ENCODE results near the gene LMAN1L. TPM values are rescaled to one million over a fixed set of nuclear protein-coding genes. Genes with fewer than 3 reads are reported as not detected.

The LMAN1L gene
- total and polyA plus RNA-seq, 4 donors: 0.08 TPM; not detected in 3

DNA sequence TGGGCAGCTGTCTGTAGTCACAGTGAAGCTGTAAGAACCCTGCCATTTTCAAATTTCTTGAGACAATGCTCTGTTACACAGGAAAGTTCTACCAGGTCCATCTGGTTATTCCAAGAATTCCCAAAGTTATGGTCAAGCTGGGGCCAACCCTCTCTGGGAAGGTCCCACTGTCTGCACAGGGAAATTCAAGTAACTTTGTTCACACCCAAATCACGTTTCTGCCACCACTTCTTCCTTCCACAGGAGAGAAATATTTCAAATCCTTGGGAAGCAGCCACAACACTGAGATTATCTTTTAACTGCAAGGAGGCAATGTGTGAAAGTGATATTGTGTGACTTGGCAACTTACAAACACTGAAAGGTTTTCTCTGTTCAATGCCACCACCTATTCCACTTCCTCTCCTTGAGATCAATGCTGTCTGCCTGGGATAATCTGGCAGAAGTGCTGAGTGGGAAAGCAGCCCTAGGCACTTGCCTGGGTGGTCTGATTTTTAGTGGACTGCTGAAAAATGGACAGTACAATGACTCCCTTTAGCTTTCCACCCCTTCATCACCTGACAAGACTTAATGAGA lies 54.9 kb downstream of the LMAN1L start:
- Histone ChIP-seq H3K27ac (ENCODE audit: low read depth in 1 of 2, low read length in 2 of 2) (no peak overlapping the region), H3K9ac (ENCODE audit: low read depth in 1 of 2, low read length in 2 of 2) (no peak overlapping the region)
- TF ChIP-seq HNF4A (conservative IDR thresholded peaks at IDR 0.05) (no peak), FOXA2 (IDR thresholded peaks at IDR 0.05) (no peak), EGR1 (IDR thresholded peaks at IDR 0.05; ENCODE audit: low read depth in 2 of 2) (no peak), SP1 (IDR thresholded peaks at IDR 0.05) (no peak), RXRA (IDR thresholded peaks at IDR 0.05) (no peak), HNF4G (IDR thresholded peaks at IDR 0.05) (no peak)
- TF ChIP-seq, protein P1, sequence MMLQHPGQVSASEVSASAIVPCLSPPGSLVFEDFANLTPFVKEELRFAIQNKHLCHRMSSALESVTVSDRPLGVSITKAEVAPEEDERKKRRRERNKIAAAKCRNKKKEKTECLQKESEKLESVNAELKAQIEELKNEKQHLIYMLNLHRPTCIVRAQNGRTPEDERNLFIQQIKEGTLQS (IDR thresholded peaks at IDR 0.05): no peak
- TF ChIP-seq, protein P2, sequence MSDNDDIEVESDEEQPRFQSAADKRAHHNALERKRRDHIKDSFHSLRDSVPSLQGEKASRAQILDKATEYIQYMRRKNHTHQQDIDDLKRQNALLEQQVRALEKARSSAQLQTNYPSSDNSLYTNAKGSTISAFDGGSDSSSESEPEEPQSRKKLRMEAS (IDR thresholded peaks at IDR 0.05): no peak

DNA sequence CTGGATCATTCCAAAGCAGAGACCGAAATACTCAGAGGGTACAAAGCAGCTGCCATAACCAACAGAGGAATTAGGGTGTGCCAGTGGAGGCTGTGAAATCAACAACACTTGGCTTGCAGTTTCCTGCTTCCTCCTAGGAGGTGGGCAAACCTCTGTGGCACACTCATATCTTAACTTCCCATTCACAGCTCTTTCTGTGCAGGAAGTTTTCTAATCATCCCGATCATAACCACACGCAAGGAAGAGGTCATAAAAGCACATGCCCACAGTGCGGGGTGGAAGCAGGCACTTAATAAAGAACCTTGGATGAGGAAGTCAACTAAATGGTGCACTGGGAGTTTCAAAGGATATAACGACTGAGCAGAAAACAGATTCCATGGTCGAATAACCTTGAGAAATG lies 55.4 kb downstream of the LMAN1L start:
- Histone ChIP-seq H3K27ac (ENCODE audit: low read depth in 1 of 2, low read length in 2 of 2) (peak overlapping the region in 1 of 2 donors; percentile 30), H3K9me3 (ENCODE audit: control insufficient read depth in 4 of 4, low read length in 3 of 4) (no peaks in the 10 kb centered on the region), H3K27me3 (ENCODE audit: control insufficient read depth in 4 of 4, insufficient read depth in 4 of 4, low read length in 3 of 4) (no peaks in the 10 kb centered on the region), H3K36me3 (ENCODE audit: control insufficient read depth in 4 of 4, insufficient read depth in 3 of 4, low read depth in 1 of 4, low read length in 3 of 4) (no peaks in the 10 kb centered on the region), H3K4me3 (ENCODE audit: low read depth in 1 of 3, low read length in 3 of 3) (no peak overlapping the region), H3K4me1 (ENCODE audit: control insufficient read depth in 4 of 4, insufficient read depth in 4 of 4, low read length in 3 of 4) (peaks cover 24 to 57% (median 43%) of the 10 kb centered on the region in 4 donors), H3K9ac (ENCODE audit: low read depth in 1 of 2, low read length in 2 of 2) (no peak overlapping the region)
- WGBS: 68% methylated on average over 6 of the region's 6 CpGs
- TF ChIP-seq, protein P2 (IDR thresholded peaks at IDR 0.05): peak; percentile 12
- no peak for TF ChIP-seq YY1 (IDR thresholded peaks at IDR 0.05)
- TF ChIP-seq GABPA (IDR thresholded peaks at IDR 0.05 in 1 of 2, conservative IDR thresholded peaks at IDR 0.05 in 1 of 2): no peak
- DNase-seq (ENCODE audit: low spot score): no peak

More for the DNA sequence above, 54.9 kb downstream of the LMAN1L start:
- Histone ChIP-seq H3K9me3 (ENCODE audit: control insufficient read depth in 4 of 4, low read length in 3 of 4) (no peaks in the 10 kb centered on the region), H3K4me3 (ENCODE audit: low read depth in 1 of 3, low read length in 3 of 3) (no peak overlapping the region), H3K4me1 (ENCODE audit: control insufficient read depth in 4 of 4, insufficient read depth in 4 of 4, low read length in 3 of 4) (peaks cover 24 to 54% (median 43%) of the 10 kb centered on the region in 4 donors), H3K27me3 (ENCODE audit: control insufficient read depth in 4 of 4, insufficient read depth in 4 of 4, low read length in 3 of 4) (no peaks in the 10 kb centered on the region), H3K36me3 (ENCODE audit: control insufficient read depth in 4 of 4, insufficient read depth in 3 of 4, low read depth in 1 of 4, low read length in 3 of 4) (no peaks in the 10 kb centered on the region)
- DNase-seq (ENCODE audit: low spot score): no peak
- WGBS: 29% methylated on average over 1 of the region's 1 CpG

DNA sequence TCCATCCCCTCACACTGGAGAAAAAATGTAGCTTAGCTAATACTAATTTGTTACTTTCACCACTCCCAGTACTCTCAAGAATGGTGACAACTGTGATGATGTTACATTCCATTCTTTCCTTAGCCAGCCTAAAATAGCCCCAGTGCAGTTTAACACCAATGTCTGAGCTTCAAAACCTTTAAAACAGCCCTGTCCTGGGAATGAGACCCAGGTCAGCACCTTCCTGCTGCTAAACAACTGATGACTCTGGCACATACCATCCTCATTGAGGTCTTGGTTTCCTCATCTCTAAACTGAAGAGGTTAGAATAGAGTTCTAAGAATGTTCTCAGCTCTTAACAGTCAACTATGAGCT lies 56.7 kb downstream of the LMAN1L start:
- Histone ChIP-seq H3K27ac (ENCODE audit: low read depth in 1 of 2, low read length in 2 of 2) (no peak overlapping the region), H3K27me3 (ENCODE audit: control insufficient read depth in 4 of 4, insufficient read depth in 4 of 4, low read length in 3 of 4) (no peaks in the 10 kb centered on the region), H3K9ac (ENCODE audit: low read depth in 1 of 2, low read length in 2 of 2) (no peak overlapping the region), H3K4me1 (ENCODE audit: control insufficient read depth in 4 of 4, insufficient read depth in 4 of 4, low read length in 3 of 4) (peaks cover 24 to 63% (median 45%) of the 10 kb centered on the region in 4 donors), H3K4me3 (ENCODE audit: low read depth in 1 of 3, low read length in 3 of 3) (no peak overlapping the region), H3K9me3 (ENCODE audit: control insufficient read depth in 4 of 4, low read length in 3 of 4) (no peaks in the 10 kb centered on the region), H3K36me3 (ENCODE audit: control insufficient read depth in 4 of 4, insufficient read depth in 3 of 4, low read depth in 1 of 4, low read length in 3 of 4) (no peaks in the 10 kb centered on the region)
- no peak for DNase-seq (ENCODE audit: low spot score)
- TF ChIP-seq JUND (IDR thresholded peaks at IDR 0.05): no peak
- no peak for TF ChIP-seq NR2F2 (IDR thresholded peaks at IDR 0.05)
- TF ChIP-seq HNF4G (IDR thresholded peaks at IDR 0.05): no peak

DNA sequence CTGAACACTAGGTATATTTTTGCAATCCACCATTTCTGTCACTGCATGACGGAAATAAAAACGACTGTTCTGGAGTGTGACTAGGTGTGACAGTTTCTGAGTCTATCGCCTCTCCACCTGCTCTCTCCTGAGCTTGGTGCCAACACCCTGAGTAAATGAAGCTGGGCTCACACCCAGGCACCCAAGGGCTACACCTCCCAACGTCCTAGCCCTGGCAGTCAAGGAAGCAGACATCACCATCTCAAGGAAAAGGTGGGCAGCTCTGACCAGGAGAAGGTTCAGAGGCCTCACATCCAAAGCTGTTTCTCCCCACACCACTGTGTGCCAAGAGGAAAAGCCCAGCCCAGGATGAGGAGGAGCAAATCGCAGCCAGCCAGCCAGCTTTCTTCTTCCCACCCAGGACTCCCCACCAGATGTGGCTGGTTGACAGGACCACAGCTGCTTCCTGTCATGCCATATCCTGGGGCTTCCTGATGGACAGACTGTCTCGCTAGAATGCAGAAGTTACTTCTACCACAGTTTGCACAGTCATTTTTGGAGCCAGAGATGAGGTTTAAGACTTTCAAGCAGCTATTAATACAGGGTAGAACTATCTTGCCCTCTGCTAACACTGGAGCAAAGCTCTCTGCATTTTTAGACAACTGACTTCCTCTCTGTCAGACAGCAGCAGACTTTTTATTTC lies 57.2 kb downstream of the LMAN1L start:
- no peaks in the 10 kb centered on the region for H3K9me3 ChIP-seq (ENCODE audit: control insufficient read depth in 4 of 4, low read length in 3 of 4)
- peaks cover 24 to 63% (median 45%) of the 10 kb centered on the region in 4 donors for H3K4me1 ChIP-seq (ENCODE audit: control insufficient read depth in 4 of 4, insufficient read depth in 4 of 4, low read length in 3 of 4)
- H3K27ac ChIP-seq (ENCODE audit: low read depth in 1 of 2, low read length in 2 of 2): peak overlapping the region in 1 of 2 donors; percentile 17
- H3K4me3 ChIP-seq (ENCODE audit: low read depth in 1 of 3, low read length in 3 of 3): no peak overlapping the region
- 51% methylated on average over 6 of the region's 6 CpGs for WGBS
- no peak overlapping the region for H3K9ac ChIP-seq (ENCODE audit: low read depth in 1 of 2, low read length in 2 of 2)
- DNase-seq (ENCODE audit: low spot score): no peak
- H3K27me3 ChIP-seq (ENCODE audit: control insufficient read depth in 4 of 4, insufficient read depth in 4 of 4, low read length in 3 of 4): no peaks in the 10 kb centered on the region
- no peaks in the 10 kb centered on the region for H3K36me3 ChIP-seq (ENCODE audit: control insufficient read depth in 4 of 4, insufficient read depth in 3 of 4, low read depth in 1 of 4, low read length in 3 of 4)
- no peak for TF ChIP-seq RXRA (IDR thresholded peaks at IDR 0.05)
- TF ChIP-seq JUND (IDR thresholded peaks at IDR 0.05): no peak
- no peak for TF ChIP-seq FOXA1 (IDR thresholded peaks at IDR 0.05)
- TF ChIP-seq, protein P3, sequence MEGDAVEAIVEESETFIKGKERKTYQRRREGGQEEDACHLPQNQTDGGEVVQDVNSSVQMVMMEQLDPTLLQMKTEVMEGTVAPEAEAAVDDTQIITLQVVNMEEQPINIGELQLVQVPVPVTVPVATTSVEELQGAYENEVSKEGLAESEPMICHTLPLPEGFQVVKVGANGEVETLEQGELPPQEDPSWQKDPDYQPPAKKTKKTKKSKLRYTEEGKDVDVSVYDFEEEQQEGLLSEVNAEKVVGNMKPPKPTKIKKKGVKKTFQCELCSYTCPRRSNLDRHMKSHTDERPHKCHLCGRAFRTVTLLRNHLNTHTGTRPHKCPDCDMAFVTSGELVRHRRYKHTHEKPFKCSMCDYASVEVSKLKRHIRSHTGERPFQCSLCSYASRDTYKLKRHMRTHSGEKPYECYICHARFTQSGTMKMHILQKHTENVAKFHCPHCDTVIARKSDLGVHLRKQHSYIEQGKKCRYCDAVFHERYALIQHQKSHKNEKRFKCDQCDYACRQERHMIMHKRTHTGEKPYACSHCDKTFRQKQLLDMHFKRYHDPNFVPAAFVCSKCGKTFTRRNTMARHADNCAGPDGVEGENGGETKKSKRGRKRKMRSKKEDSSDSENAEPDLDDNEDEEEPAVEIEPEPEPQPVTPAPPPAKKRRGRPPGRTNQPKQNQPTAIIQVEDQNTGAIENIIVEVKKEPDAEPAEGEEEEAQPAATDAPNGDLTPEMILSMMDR (IDR thresholded peaks at IDR 0.05; ENCODE audit: low read depth, low read length, missing input control): no peak
- no peak for TF ChIP-seq HNF4G (IDR thresholded peaks at IDR 0.05)
- TF ChIP-seq SP1 (IDR thresholded peaks at IDR 0.05): no peak
- no peak for TF ChIP-seq RAD21 (IDR thresholded peaks at IDR 0.05)
- TF ChIP-seq HNF4A (conservative IDR thresholded peaks at IDR 0.05): no peak
- TF ChIP-seq, protein P4, sequence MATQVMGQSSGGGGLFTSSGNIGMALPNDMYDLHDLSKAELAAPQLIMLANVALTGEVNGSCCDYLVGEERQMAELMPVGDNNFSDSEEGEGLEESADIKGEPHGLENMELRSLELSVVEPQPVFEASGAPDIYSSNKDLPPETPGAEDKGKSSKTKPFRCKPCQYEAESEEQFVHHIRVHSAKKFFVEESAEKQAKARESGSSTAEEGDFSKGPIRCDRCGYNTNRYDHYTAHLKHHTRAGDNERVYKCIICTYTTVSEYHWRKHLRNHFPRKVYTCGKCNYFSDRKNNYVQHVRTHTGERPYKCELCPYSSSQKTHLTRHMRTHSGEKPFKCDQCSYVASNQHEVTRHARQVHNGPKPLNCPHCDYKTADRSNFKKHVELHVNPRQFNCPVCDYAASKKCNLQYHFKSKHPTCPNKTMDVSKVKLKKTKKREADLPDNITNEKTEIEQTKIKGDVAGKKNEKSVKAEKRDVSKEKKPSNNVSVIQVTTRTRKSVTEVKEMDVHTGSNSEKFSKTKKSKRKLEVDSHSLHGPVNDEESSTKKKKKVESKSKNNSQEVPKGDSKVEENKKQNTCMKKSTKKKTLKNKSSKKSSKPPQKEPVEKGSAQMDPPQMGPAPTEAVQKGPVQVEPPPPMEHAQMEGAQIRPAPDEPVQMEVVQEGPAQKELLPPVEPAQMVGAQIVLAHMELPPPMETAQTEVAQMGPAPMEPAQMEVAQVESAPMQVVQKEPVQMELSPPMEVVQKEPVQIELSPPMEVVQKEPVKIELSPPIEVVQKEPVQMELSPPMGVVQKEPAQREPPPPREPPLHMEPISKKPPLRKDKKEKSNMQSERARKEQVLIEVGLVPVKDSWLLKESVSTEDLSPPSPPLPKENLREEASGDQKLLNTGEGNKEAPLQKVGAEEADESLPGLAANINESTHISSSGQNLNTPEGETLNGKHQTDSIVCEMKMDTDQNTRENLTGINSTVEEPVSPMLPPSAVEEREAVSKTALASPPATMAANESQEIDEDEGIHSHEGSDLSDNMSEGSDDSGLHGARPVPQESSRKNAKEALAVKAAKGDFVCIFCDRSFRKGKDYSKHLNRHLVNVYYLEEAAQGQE (IDR thresholded peaks at IDR 0.05): no peak
- TF ChIP-seq, protein P2 (IDR thresholded peaks at IDR 0.05): no peak
- no peak for TF ChIP-seq NR2F2 (IDR thresholded peaks at IDR 0.05)
- no peak for TF ChIP-seq EGR1 (IDR thresholded peaks at IDR 0.05; ENCODE audit: low read depth in 2 of 2)
